Endothelial cell of hepatic sinusoid (primary cell): Measurements from ENCODE around the gene CCDC92B.

Experiments used
- in situ Hi-C: cut with HindIII; loops from 2 replicates; pipeline ENCODE4 v1.10.0; 2017; ENCODE audit warnings: low sequenced_read_pairs

Gene CCDC92B

GRCh38 chr17:2723505-2723996, 25.9 kb downstream of the CCDC92B start:
- in situ Hi-C loops = no loop called here

GRCh38 chr17:2722611-2723010, 26.8 kb downstream of the CCDC92B start:
- in situ Hi-C loops = no loop called here

- in situ Hi-C loops = no loop called here
Measured at GRCh38 chr17:2721603-2722002, 27.8 kb downstream of the CCDC92B start.

GRCh38 chr17:2719861-2720260, 29.6 kb downstream of the CCDC92B start:
- in situ Hi-C loops = no loop called here

- in situ Hi-C loops = no loop called here
Measured at GRCh38 chr17:2718150-2718938, 31.1 kb downstream of the CCDC92B start.

- in situ Hi-C loops = no loop called here
Measured at GRCh38 chr17:2716649-2717048, 32.8 kb downstream of the CCDC92B start.

- in situ Hi-C loops = no loop called here
Measured at GRCh38 chr17:2713881-2714280, 35.6 kb downstream of the CCDC92B start.

GRCh38 chr17:2712300-2713043, 37.0 kb downstream of the CCDC92B start:
- in situ Hi-C loops = no loop called here

- in situ Hi-C loops = no loop called here
Measured at GRCh38 chr17:2711608-2712299, 37.7 kb downstream of the CCDC92B start, which contains the start of gene CLUH. CLUH (minus strand) TSS chr17:2711764; CDS start chr17:2711661, 103 bp downstream.

GRCh38 chr17:2710803-2711607, 38.4 kb downstream of the CCDC92B start:
- in situ Hi-C loops = no loop called here

- in situ Hi-C loops = no loop called here
Measured at GRCh38 chr17:2710071-2710802, 39.2 kb downstream of the CCDC92B start.

- in situ Hi-C loops = no loop called here
Measured at GRCh38 chr17:2709183-2709661, 40.2 kb downstream of the CCDC92B start.

GRCh38 chr17:2708585-2709182, 40.8 kb downstream of the CCDC92B start:
- in situ Hi-C loops = no loop called here

GRCh38 chr17:2707721-2708584, 41.5 kb downstream of the CCDC92B start:
- in situ Hi-C loops = no loop called here

GRCh38 chr17:2706911-2707510, 42.4 kb downstream of the CCDC92B start:
- in situ Hi-C loops = no loop called here

GRCh38 chr17:2705888-2706795, 43.3 kb downstream of the CCDC92B start:
- in situ Hi-C loops = no loop called here

- in situ Hi-C loops = no loop called here
Measured at GRCh38 chr17:2705263-2705662, 44.2 kb downstream of the CCDC92B start.
